NOMO-1 treated with dmso at 0.1 percent for 144 hours (cell line): ENCODE results near the gene GTF2H4.
"Not testable (repeated sequence)": the region's sequence is repeated elsewhere in the genome, so short reads cannot be mapped to it uniquely, and the experiment has no call there.

Experiments used
- DNase-seq: peaks from one replicate; lab custom pipeline; 2025; ENCODE audit not compliant: unreplicated experiment; lab: John Stamatoyannopoulos, UW

GTF2H4 gene

DNA sequence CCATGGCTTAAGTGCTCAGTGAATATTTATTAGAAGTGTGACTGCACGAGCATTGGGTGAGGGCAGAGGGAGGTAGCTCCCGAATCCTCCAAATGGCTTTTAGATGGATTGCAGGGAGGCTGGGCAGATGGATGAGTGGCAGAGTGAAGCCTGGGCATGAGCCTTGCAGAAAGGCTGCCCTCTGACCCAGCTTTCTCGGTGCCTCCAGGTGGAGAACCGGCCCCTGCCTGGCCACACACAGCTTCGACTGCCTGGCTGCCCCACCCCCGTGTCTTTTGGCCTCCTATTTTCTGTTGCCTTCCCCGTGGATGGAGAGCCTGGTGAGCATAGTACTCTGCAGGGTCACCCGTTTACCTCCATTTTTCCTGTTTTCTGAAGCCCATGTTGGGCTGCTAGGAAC is 9.5 kb downstream of the GTF2H4 start:
- DNase-seq: no peak

DNA sequence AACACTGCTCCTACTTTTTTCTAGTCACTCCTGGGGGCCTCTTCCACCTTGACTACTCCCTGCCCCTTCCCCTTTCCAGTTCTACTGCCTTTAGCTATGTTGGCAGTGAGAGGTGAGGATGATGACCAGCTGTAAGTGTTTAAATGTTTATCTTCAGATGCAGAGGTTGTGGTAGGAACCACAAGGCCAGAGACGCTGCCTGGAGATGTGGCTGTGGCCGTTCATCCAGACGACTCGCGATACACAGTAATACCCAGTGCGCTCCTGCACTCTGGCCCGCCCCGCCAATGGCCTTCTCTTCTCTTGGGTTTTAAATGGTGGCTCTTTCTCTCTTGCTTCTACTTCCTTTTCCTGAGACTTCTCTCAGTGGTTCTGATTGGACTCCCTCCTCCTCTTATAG is 10.7 kb downstream of the GTF2H4 start:
- no peak for DNase-seq

DNA sequence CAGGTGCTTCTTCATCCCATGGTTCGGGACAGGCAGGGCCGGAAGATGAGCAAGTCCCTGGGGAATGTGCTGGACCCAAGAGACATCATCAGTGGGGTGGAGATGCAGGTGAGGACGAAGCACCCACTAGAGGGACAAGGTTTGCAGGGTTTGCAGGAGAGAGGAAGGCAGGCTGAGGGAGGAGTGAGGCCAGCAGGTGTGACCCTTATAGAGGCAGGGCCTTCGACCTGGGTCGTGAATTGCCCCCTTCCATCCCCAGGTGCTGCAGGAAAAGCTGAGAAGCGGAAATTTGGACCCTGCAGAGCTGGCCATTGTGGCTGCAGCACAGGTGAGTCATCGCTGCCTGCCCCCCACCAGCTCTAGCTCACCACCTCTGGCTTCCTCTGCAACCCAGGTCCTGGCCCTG is 14.4 kb downstream of the GTF2H4 start:
- DNase-seq: no peak

DNA sequence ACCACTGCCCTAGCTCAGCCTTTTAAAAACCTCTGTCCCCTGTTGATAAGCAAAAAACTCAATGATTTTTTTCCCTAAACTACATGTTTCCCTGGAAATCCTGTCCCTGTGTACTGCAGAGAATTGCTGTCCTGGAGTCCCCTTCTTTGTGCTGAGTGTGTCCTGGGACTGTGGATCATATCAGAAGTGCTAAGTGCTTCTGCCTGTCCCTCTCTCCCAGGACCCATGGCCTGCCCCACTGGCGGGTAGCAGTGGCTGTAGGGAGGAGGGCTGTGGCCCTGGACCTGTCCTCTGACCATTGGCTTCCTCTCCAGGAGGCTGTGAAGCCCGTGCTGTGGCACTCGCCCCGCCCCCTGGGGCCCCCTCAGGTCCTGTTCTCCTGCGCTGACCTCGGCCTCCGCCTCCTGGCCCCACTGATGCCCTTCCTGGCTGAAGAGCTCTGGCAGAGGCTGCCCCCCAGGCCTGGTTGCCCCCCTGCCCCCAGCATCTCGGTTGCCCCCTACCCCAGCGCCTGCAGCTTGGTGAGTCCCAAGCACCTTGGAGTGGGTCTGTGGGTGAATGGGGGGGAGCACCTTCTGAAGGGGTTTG is 16.1 kb downstream of the GTF2H4 start:
- DNase-seq: not testable (repeated sequence)

DNA sequence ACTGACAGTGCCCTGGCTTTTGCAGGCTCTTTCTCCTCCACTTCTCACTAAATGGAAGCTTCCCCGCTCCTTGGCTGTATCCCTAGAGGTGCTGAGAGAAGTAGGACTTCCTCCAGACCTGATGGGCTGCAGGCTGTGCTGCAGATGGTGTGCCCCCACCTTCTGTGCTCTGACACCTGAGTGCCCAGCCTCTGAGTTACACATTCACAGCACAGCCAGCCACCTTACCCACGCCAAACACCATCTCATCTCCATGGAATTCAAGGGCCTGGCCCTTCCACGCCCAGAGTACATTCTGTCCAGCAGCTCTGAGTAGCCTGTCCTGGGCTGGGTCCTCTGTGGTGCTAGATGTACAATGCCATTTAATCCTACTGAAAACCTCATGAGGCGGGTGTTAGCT is 18.6 kb downstream of the GTF2H4 start:
- no peak for DNase-seq

DNA sequence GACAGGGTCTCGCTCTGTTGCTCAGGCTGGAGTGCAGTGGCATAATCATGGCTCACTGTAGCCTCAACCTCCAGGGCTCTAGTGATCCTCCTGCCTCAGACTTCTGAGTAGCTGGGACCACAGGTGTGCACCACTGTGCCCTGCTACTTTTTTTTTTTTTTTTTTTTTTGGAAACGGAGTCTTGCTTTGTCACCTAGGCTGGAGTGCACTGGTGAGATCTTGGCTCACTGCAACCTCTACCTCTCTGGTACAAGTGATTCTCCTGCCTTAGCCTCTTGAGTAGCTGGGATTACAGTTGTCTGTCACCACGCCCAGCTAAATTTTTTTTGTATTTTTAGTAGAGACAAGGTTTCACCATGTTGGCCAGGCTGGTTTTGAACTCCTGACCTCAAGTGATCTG is 19.1 kb downstream of the GTF2H4 start:
- DNase-seq: not testable (repeated sequence)

DNA sequence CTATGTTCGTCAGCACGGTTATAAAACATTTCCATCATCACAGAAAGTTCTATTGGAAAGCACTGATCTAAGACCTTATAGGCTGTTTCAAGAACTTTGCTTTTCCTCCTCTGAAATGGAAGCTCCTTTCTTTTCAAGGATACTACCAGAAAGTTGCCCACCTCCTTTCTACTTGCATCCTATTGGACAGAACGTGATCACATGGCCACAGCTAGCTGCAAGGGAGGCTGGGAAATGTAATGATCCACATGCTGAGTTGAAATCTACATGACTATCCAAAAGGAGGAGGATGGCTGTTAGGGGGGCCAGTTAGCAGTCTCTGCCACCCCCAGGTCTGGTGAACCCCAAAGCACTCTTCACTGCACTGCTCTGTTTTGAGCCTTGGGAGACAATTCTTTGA is 20.7 kb downstream of the GTF2H4 start:
- DNase-seq: no peak

DNA sequence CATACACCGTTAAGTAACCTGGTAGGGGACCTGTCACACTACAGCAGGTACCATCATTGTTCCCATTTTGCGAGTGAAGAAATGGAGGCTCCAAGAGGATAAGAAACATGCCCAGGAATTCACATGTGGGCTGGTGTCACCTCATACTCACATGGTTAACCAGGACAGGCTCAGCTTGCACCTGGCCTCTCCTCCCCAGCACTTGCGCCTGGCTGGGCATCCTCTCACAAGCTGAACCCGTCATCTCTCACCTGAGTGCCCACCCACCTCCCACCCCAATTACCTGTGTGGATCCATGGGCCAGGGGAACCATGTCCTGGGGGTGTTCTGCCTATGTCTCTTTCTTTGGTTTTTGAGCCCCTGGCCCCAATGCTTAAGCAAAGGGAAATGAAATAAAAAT is 22.5 kb downstream of the GTF2H4 start:
- no peak for DNase-seq

DNA sequence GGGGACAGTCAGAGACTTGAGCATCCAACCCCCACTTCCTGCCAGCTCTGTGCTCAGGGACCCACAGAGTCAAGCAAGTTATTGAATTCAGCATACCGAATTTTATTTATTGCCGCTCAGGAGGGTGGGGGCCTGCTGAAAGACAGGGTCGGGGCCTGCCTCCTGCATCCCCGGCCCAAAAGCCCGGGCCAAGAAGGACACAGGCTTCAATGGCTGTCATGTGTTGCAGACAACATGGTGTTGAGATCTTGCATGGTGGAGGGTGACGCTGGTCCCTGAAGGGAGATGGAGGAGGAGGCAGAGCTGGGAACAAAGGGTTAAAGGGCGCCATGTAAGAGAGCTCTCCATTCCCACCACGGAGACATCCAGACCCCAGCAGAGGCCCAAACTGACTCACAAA is 23.3 kb downstream of the GTF2H4 start:
- DNase-seq: no peak

DNA sequence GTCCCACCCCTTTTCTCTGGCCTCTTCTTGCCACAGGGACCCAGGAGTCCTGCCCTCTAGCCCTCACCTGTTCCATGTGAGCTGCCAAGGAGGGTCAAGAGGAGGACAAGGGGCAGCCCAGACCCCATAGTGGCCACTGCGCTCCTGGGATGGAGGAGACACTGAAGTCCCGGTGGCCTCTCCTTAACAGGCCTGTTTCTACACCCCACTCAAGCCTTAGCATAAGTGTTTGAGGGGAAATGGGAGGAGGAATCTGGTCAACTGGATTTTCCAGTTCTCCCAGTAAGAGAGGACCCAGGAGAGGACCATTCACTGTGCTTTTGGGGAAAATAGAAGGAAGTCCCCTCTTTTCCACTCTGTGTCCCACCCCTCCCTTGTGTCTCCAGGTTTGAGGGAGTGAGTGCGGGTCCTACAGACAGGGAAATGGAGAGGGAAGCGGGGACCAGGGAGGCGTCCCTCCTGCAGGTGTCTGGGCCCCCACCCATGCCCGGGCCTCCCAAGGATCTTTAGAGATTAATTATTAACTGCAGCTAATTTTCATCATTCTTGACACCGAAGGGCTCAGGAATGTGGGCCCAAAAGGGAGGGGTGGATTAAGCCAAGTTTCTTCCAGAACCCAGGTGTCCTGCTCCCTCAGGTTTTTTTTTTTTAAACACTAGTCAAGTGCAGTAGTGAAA is 24.1 kb downstream of the GTF2H4 start, which contains the start of gene SFTA2:
SFTA2 (minus strand) TSS at position 202 of the 677 bp plus-strand sequence; CDS start at position 128, 74 bp downstream.
- DNase-seq: no peak

DNA sequence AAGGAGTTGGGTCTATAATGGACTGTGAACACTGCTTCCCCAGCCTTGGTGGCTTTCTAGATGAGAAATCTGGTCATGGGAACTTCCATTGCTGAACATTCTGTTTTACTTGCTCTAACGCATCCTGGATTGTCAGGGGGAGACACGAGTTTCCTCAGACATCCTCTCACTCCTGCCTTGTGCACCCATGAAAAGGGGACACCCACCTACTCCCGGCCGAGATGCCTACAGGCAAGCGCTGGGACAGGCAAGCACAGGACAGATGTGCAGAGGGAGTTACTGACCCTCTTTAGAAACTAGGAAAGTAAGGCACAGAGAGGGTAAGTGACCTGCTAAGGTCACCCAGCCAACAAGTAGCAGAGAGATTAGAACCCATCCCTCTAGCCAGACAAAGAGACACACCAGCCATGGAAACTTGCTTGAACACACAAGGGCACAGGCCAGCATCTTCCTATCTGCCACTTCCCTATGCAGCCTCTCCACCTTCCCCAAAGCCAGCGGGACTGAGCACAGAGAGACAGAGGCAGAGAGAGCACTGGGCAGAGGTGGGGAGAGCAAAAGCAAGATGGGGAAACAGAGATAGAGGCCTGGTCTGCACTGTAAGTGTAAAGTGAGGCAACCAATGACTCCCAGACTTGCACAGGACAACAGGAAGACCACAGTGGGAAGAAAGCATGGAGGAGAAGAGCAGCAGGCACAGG is 24.8 kb downstream of the GTF2H4 start:
- no peak for DNase-seq

DNA sequence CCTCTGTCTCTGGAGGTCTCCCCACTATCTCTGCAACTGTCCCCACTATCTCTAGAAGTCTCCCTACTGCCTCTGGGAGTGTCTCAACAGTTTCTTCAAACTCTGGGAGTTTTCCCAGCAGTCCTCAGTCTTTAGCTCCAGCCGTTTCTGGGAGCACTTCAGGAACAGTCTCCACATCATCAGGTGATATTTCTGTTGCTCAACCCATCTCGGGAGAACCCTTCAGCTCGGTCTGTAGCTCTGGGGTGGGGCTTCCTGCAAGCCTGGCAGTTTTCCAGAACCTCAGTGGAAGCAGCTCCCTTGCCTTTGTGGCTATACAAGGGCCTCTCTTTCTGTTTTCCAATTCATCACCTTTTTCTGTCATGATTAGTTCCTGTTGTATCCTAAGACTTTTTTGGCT is 27.0 kb downstream of the GTF2H4 start:
- DNase-seq: no peak

DNA sequence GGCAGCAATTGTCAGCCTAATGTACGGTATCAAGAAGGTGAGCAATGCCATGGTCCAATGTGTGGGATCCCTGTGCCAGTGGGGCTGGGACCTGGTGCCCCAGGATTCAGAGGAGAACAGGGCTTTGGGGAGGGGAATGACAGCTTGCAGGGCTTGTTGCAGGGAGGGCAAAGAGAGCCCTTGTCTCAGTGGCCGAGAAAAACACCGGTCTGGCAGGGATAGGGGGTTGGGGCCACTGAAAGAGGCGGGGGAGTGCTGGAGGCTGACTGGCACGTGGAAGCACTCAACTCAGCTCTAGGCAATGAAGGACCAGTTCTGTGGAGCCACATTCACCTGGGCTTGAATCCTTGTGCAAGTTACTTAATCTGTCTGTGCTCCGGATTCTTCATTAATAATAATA is 29.3 kb downstream of the GTF2H4 start:
- DNase-seq: no peak

DNA sequence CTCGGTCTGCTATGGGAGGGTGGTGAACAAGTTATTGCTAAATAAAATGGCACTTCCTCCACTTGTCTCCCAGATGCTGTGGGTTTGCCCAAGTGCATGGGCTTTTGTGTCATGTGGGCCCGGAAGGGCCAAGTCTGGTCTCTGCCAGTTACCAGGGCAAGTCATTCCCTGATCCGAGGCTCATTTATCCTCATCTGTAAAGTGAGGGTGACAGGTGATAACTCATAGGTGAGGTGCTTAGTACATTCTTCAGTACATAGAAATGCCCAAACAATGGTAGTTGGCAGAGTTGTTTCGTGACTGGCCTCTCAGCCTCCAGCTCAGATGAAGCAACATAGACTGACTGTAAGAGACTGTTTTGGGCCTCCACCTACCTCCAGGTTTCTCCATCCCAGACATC is 30.7 kb downstream of the GTF2H4 start:
- DNase-seq: no peak

DNA sequence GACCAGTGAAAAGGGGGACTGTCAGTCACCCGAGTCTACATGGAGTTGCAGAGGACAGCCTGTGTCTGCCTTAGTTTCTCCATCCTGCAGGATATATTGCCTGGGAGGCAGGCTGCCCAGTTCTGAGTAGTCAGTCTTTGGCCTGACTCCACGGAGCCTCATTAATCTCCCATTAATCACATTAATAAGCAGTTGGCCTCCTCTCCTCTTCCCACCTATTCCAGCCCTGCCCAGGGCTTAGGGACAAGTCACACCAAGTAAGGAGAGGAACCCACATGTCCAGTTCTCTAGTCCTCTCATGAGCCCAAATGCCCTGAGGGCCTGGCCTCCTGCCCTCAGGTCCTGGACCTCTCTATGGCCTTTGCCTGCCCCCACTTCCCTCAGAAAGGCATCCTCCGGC is 31.5 kb downstream of the GTF2H4 start:
- DNase-seq: no peak

DNA sequence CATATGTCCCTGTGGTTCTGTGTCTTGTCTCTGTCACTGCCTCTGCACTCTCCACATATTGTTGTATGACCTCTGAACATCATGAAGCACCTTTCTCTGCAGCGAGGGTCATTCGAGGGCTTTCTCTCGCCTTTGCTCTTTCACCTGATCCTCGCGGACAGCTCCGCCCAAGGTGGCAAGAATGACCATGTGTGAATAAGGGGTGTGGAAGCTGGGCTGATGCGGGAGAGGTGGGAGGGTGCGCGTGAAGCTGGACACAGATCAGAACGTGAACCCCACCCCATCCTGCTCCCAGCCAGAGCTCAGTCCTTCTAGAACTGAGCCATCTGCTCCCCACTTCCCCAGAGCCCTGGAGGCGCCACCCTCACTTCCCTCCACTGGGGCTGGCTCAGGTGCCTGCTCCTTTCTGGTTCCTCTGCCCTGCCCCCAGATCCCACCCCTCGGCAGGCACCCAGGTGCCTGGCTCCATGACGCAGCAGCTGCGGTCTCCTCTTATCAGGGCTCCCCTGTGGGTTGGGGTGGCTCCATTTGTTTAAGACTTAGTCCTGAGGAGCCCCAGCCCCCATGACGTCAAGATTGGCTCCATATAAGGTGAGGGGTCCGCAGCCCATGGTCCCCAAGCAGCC is 32.5 kb downstream of the GTF2H4 start, which contains the start of gene MUCL3:
MUCL3 (plus strand) TSS at position 613 of the 626 bp plus-strand sequence. CDS start 27 bp downstream, outside the sequence.
- DNase-seq: no peak

DNA sequence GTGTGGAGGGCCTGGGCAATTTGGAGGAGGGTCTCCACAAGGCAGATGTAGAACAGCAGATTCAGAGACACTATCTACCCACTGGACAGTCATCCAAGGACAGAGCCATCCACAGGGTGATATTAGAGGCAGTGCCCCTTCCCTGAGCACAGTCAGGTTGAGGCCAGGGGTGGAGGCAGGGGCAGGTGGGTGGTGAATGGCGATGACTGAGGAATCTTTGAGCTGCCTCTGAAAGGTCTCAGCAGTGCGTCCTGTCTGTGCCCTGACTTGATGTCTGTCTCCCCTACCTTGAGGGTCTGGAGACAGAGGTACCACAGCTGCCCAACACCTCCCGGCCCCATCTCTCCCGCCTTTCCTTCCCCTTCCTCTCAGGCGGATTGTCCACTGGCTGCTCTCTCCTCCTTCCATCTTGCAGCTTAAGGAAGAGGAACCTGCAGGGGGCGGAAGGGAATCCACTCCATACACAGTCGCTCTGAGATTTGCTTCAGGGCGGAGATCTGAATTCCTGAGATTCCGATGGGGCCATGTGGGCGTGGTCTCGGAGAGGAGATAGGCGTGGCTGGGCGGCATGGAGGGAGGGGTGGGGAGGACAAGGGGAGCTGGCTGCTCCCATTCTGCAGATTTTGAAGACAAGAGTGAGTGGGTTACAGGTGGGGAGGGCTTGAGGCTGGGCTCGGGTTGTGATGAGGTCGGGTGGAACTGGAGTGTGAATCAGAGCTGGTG is 34.5 kb downstream of the GTF2H4 start:
- no peak for DNase-seq

DNA sequence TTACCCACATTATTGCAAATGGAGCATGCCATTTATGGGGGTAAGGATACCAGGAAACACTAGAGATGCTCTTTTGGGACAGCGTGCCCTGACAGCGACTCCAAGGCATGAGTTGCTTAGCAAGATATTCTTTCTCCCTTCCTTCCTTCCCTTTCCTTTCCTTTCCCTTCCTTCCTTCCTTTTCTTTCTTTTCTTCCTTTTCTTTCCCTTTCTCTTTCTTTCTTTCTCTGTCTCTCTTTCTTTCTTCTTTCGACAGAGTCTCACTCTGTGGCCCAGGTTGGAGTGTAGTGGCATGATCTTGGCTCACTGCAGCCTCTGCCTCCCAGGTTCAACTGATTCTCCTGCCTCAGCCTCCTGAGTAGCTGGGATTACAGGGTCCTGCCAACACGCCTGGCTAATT is 36.0 kb downstream of the GTF2H4 start:
- no peak for DNase-seq

DNA sequence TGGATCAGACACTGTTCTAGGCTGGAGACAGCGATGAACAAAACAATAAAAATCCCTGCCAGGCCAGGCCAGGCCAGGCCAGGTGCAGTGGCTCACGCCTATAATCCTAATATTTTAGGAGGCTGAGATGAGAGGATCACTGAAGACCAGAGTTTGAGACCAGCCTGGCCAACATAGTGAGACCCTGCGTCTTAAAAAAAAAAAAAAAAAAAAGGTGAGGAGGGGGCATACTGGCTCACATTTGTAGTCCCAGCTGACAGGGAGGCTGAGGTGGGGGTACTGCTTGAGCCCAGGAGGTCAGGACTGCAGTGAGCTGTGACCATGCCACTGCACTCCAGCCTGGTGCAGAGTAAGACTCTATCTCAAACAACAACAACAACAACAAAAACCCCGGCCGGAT is 37.3 kb downstream of the GTF2H4 start:
- no peak for DNase-seq

DNA sequence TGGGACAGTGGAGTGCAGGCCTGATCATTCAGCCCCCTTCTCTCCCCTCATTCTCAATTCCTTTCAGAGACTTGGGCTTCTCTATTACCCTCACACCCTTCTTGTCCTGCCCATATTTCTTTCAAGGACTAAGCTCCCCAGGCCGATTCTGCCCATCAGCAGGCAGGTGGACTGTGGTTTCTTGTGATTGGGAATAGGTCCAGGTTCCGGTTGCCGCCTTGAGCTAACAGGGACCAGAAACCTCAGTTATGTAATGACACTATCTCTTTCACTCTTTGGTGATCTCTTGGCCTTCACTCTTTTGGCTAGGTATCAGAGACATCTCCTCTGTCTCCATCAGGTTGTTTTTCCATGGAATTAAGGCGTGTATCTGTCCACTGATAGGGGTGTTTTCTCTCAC is 39.2 kb downstream of the GTF2H4 start:
- DNase-seq: no peak

DNA sequence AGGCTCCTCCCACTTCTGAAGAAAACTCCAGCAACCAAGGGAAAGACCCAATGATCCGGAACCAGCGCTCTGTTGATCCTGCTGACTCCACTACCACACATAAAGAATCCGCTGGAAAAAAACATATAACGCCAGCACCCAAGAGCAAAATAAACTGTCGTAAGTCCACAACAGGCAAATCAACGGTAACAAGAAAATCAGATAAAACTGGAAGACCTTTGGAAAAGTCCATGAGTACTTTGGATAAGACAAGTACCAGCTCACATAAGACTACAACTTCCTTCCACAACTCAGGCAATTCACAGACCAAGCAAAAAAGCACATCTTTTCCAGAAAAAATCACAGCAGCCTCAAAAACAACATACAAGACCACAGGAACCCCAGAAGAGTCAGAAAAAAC is 40.8 kb downstream of the GTF2H4 start:
- no peak for DNase-seq
